OCI-LY3 (cell line): ENCODE data around the gene NOS1.

Source experiments
- H2AFZ ChIP-seq: fragments of 200-600, 300-600 bp; shearing (Covaris generic); 2 replicates; pipeline ENCODE4 v1.6.0; 2014; ENCODE audit warnings: antibody characterized with exemption, low read depth, low read length
- H3K27ac ChIP-seq: fragments of 200-600, 300-600 bp; sonication (generic); 2 replicates; pipeline ENCODE4 v1.5.1; 2014; ENCODE audit warnings: mild to moderate bottlenecking, low read length, moderate library complexity, mixed read lengths
- H3K27me3 ChIP-seq: fragments of 200-600, 300-600 bp; sonication (generic); 2 replicates; pipeline ENCODE4 v1.6.1; 2014; ENCODE audit warnings: low read depth, low read length, mixed read lengths
- H3K36me3 ChIP-seq: fragments of 200-600, 300-600 bp; sonication (generic); replicated peaks from 2 replicates; pipeline ENCODE3; 2014; ENCODE audit warnings: low read depth, low read length, mixed read lengths
- H3K4me1 ChIP-seq: fragments of 300-600, 200-600 bp; sonication (generic); 2 replicates; pipeline ENCODE4 v1.6.1; 2014; ENCODE audit warnings: low read length, mixed read lengths
- H3K4me2 ChIP-seq: fragments of 200-600, 300-600 bp; sonication (generic); 2 replicates; pipeline ENCODE4 v1.6.1; 2014; ENCODE audit warnings: low read length, mixed read lengths
- H3K4me3 ChIP-seq: fragments of 300-600, 200-600 bp; sonication (generic); 2 replicates; pipeline ENCODE4 v1.5.1; 2014; ENCODE audit warnings: antibody characterized with exemption, mild to moderate bottlenecking, low read length, moderate library complexity
- H3K79me2 ChIP-seq: fragments of 300-600, 200-600 bp; shearing (Covaris generic); 2 replicates; pipeline ENCODE4 v1.6.1; 2014; ENCODE audit warnings: mild to moderate bottlenecking, low read length, mixed read lengths
- H3K9ac ChIP-seq: fragments of 300-600, 200-600 bp; shearing (Covaris generic); 2 replicates; pipeline ENCODE4 v1.6.0; 2014; ENCODE audit warnings: mild to moderate bottlenecking, low read length, moderate library complexity
- H3K9me3 ChIP-seq: fragments of 200-600, 300-600 bp; shearing (Covaris generic); 2 replicates; pipeline ENCODE4 v1.6.1; 2014; ENCODE audit warnings: low read length, mixed read lengths; ENCODE audit not compliant: insufficient read depth
- H4K20me1 ChIP-seq: fragments of 200-600, 300-600 bp; sonication (generic); 2 replicates; pipeline ENCODE4 v1.6.1; 2016; ENCODE audit warnings: low read length, mixed read lengths; ENCODE audit not compliant: insufficient read depth
- CTCF ChIP-seq: fragments of 200-600, 300-600 bp; sonication (generic); IDR thresholded peaks from 2 replicates; pipeline ENCODE4 v1.5.1; 2014; ENCODE audit warnings: antibody characterized with exemption, low read length, low read depth
- EZH2phosphoT487 ChIP-seq: fragments of 200-600 bp; shearing (Covaris generic); IDR thresholded peaks from 2 replicates; pipeline ENCODE4 v1.6.1; 2018; ENCODE audit warnings: antibody characterized with exemption, mixed run types, low read depth

Gene NOS1

GRCh38 chr12:117273091-117273490 is 88.3 kb downstream of the NOS1 start:
- Histone ChIP-seq H3K27ac (no peak overlapping the region), H3K79me2 (no peaks in the 10 kb centered on the region), H3K9ac (no peak overlapping the region), H3K4me1 (peaks cover 6% of the 10 kb centered on the region; the same call in 1 of the 2 replicates), H3K4me3 (no peak overlapping the region), H3K36me3 (no peaks in the 10 kb centered on the region), H2AFZ (no peak overlapping the region), H3K9me3 (no peaks in the 10 kb centered on the region), H4K20me1 (no peaks in the 10 kb centered on the region), H3K4me2 (no peak overlapping the region), H3K27me3 (peaks cover 3% of the 10 kb centered on the region; the same call in 1 of the 2 replicates)
- TF ChIP-seq CTCF (no peak), EZH2phosphoT487 (no peak)

- peaks cover 3% of the 10 kb centered on the region; the same call in 1 of the 2 replicates for H3K27me3 ChIP-seq
- no peak overlapping the region for H3K4me3 ChIP-seq
- H2AFZ ChIP-seq, result no peak overlapping the region
- H3K4me1 ChIP-seq, result peaks cover 6% of the 10 kb centered on the region; the same call in 1 of the 2 replicates
- no peak for TF ChIP-seq EZH2phosphoT487
- no peak overlapping the region for H3K4me2 ChIP-seq
- H3K36me3 ChIP-seq, result no peaks in the 10 kb centered on the region
- H3K9me3 ChIP-seq, result no peaks in the 10 kb centered on the region
- no peak overlapping the region for H3K9ac ChIP-seq
- no peaks in the 10 kb centered on the region for H4K20me1 ChIP-seq
- H3K79me2 ChIP-seq, result no peaks in the 10 kb centered on the region
- H3K27ac ChIP-seq, result no peak overlapping the region
These were observed 88.7 kb downstream of the NOS1 start for GRCh38 chr12:117272690-117273089.

- H3K27ac ChIP-seq, result no peak overlapping the region
- TF ChIP-seq CTCF, result no peak
- no peak for TF ChIP-seq EZH2phosphoT487
- H3K27me3 ChIP-seq, result peaks cover 12% of the 10 kb centered on the region; the same call in 1 of the 2 replicates
- no peak overlapping the region for H3K4me2 ChIP-seq
- H3K9me3 ChIP-seq, result no peaks in the 10 kb centered on the region
- no peak overlapping the region for H2AFZ ChIP-seq
- H3K79me2 ChIP-seq, result no peaks in the 10 kb centered on the region
- H4K20me1 ChIP-seq, result no peaks in the 10 kb centered on the region
- H3K36me3 ChIP-seq, result no peaks in the 10 kb centered on the region
- no peak overlapping the region for H3K4me3 ChIP-seq
- H3K9ac ChIP-seq, result no peak overlapping the region
- H3K4me1 ChIP-seq, result no peaks in the 10 kb centered on the region
These were observed 98.7 kb downstream of the NOS1 start for GRCh38 chr12:117262749-117263148.

GRCh38 chr12:117261247-117261646 is 100.2 kb downstream of the NOS1 start:
- H4K20me1 ChIP-seq, result no peaks in the 10 kb centered on the region
- no peak overlapping the region for H3K4me2 ChIP-seq
- no peak overlapping the region for H3K27ac ChIP-seq
- no peaks in the 10 kb centered on the region for H3K4me1 ChIP-seq
- H3K27me3 ChIP-seq, result peaks cover 12% of the 10 kb centered on the region; the same call in 1 of the 2 replicates
- no peaks in the 10 kb centered on the region for H3K36me3 ChIP-seq
- H2AFZ ChIP-seq, result no peak overlapping the region
- H3K79me2 ChIP-seq, result no peaks in the 10 kb centered on the region
- no peak for TF ChIP-seq CTCF
- no peak for TF ChIP-seq EZH2phosphoT487
- no peak overlapping the region for H3K9ac ChIP-seq
- H3K4me3 ChIP-seq, result no peak overlapping the region
- H3K9me3 ChIP-seq, result no peaks in the 10 kb centered on the region

- no peaks in the 10 kb centered on the region for H3K36me3 ChIP-seq
- H3K9ac ChIP-seq, result no peak overlapping the region
- no peak overlapping the region for H3K27ac ChIP-seq
- no peaks in the 10 kb centered on the region for H3K79me2 ChIP-seq
- no peaks in the 10 kb centered on the region for H4K20me1 ChIP-seq
- H2AFZ ChIP-seq, result no peak overlapping the region
- no peak overlapping the region for H3K4me3 ChIP-seq
- H3K27me3 ChIP-seq, result peaks cover 3% of the 10 kb centered on the region; the same call in 1 of the 2 replicates
- H3K9me3 ChIP-seq, result no peaks in the 10 kb centered on the region
- TF ChIP-seq EZH2phosphoT487 (no peak), CTCF (no peak)
- H3K4me1 ChIP-seq, result no peaks in the 10 kb centered on the region
- H3K4me2 ChIP-seq, result no peak overlapping the region
These were observed 106.0 kb downstream of the NOS1 start for GRCh38 chr12:117255386-117255785.
